Endothelial cell (in vitro differentiated cells): Measurements from ENCODE around the gene ADARB2. TPM values are rescaled to one million over a fixed set of nuclear protein-coding genes. Genes with fewer than 3 reads are reported as not detected.

Experiments
- DNase-seq: peaks from one replicate; pipeline ENCODE4 v3.0.0; 2021; ENCODE audit warnings: low spot score
- H3K27ac Mint-ChIP-seq: one replicate; pipeline ENCODE4 v1.8.0; 2021; ENCODE audit warnings: mixed read lengths, inconsistent platforms; ENCODE audit not compliant: unreplicated experiment
- H3K27me3 Mint-ChIP-seq: one replicate; pipeline ENCODE4 v1.8.0; 2021; ENCODE audit warnings: mild to moderate bottlenecking, moderate library complexity, mixed read lengths, inconsistent platforms; ENCODE audit not compliant: unreplicated experiment
- H3K36me3 Mint-ChIP-seq: one replicate; pipeline ENCODE4 v1.8.0; 2021; ENCODE audit warnings: mild to moderate bottlenecking, low read depth, mixed read lengths, inconsistent platforms; ENCODE audit not compliant: unreplicated experiment
- H3K4me1 Mint-ChIP-seq: one replicate; pipeline ENCODE4 v1.8.0; 2021; ENCODE audit warnings: mild to moderate bottlenecking, mixed read lengths, inconsistent platforms; ENCODE audit not compliant: unreplicated experiment
- H3K4me3 Mint-ChIP-seq: one replicate; pipeline ENCODE4 v1.8.0; 2021; ENCODE audit warnings: mild to moderate bottlenecking, mixed read lengths, inconsistent platforms; ENCODE audit not compliant: unreplicated experiment
- H3K9me3 Mint-ChIP-seq: one replicate; pipeline ENCODE4 v1.8.0; 2021; ENCODE audit warnings: mixed read lengths, inconsistent platforms; ENCODE audit not compliant: unreplicated experiment
- total RNA-seq: library from RNA; stranded (reverse); fragmentation: NEBNext Ultra II Directional; extraction: Animal tissue kit (Norgen Biotek cat#: 25700); gene quantifications from one replicate; pipeline ENCODE4 v1.2.1, GENCODE V29; 2021; ENCODE audit not compliant: unreplicated experiment
- TF ChIP-seq, protein P1 (sequence below): fragments of 200-600 bp; sonication (generic); IDR thresholded peaks from one replicate; pipeline ENCODE4 v1.5.0; 2021; ENCODE audit warnings: antibody characterized with exemption; ENCODE audit not compliant: unreplicated experiment

ADARB2 gene
- total RNA-seq, 1 donor from 2014 or later = 54.9 TPM

DNA sequence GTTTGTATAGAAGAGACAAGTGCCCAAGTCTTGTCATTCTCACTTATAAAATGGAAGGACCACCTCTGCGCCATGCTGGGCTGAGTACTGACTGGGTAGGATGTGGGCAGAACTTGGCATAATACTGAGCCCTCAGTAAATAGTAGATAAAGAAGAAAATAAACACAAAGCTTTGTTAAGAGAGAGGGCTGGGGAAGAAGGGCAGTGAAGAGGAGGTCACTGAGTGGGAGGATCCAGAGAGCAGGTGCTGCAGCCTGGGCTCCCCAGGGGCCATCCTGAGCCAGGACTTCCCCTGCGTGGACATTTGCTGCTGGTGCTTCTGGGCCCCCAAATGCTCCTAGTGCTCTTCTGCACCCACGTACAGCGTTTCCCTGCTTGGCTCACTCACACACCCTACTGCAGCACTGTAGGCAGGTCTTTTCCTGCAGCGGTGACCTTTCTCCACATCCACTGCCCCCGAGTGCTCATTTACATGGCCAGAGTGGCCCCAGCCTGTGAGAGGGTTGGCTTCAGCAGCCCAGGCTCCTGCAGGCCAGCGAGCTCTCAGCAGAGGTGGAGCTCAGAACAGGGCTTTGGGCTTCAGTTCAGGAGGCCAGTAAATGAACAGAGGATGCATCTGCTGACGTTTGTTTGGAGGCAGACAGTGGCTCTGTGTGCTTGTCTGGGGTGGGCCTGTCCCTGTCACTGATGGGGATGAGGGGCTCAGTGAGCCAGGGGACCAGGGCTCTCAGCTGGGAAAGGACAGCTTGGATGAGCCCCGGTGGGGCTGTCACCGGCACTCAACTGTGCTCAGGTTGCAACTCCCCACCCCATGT lies 164.6 kb downstream of the ADARB2 start:
- Mint-ChIP-seq H3K27ac (no peak overlapping the region), H3K27me3 (peaks cover 14% of the 10 kb centered on the region), H3K4me1 (peaks cover 19% of the 10 kb centered on the region), H3K36me3 (peaks cover 11% of the 10 kb centered on the region), H3K9me3 (no peaks in the 10 kb centered on the region), H3K4me3 (no peak overlapping the region)
- DNase-seq = no peak
- TF ChIP-seq, protein P1, sequence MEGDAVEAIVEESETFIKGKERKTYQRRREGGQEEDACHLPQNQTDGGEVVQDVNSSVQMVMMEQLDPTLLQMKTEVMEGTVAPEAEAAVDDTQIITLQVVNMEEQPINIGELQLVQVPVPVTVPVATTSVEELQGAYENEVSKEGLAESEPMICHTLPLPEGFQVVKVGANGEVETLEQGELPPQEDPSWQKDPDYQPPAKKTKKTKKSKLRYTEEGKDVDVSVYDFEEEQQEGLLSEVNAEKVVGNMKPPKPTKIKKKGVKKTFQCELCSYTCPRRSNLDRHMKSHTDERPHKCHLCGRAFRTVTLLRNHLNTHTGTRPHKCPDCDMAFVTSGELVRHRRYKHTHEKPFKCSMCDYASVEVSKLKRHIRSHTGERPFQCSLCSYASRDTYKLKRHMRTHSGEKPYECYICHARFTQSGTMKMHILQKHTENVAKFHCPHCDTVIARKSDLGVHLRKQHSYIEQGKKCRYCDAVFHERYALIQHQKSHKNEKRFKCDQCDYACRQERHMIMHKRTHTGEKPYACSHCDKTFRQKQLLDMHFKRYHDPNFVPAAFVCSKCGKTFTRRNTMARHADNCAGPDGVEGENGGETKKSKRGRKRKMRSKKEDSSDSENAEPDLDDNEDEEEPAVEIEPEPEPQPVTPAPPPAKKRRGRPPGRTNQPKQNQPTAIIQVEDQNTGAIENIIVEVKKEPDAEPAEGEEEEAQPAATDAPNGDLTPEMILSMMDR = no peak

DNA sequence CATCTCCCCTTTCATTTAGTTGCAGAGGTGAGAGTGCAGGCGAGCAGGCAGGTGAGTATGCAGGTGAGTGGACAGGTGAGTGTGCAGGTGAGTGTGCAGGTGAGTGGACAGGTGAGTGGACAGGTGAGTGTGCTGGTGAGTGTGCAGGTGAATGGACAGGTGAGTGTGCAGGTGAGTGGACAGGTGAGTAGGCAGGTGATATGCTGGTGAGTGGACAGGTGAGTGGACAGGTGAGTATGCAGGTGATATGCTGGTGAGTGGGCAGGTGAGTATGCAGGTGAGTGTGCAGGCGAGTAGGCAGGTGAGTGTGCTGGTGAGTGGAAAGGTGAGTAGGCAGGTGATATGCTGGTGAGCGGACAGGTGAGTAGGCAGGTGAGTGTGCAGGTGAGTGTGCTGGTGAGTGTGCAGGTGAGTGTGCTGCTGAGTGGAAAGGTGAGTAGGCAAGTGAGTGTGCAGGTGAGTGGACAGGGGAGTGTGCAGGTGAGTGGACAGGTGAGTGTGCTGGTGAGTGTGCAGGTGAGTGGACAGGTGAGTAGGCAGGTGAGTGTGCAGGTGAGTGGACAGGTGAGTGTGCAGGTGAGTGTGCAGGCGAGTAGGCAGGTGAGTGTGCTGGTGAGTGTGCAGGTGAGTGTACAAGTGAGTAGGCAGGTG lies 165.6 kb downstream of the ADARB2 start:
- peaks cover 19% of the 10 kb centered on the region for H3K4me1 Mint-ChIP-seq

DNA sequence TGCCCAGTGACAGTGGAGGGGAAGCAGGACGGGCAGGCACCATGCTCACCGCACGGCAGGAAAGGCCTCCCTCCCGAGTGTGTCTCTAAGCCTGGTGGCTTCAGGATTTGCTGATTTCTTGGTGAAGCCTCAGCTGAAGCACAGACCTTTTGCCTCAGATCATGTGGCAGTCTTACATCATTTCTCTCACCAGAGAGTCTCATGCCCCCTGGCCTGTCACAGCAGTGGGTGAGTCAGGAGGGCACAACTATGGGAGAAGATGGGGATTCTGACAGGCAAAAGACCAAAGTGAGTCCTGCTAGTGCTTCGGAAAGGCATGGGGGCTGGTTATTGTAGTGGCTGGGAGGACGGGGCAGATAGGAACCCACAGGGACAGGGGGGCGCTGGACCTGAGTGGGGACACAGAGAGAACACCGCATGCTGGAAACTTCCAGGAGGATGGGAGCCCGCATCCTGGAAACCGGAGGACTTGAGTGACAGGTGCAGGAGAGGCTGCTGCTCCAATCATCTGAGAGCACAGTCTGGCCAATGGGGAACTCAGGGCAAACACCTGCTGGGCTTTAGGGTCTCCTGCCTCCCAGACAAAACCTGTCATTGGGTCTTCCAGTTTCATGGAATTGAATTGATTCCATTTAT lies 166.8 kb downstream of the ADARB2 start:
- TF ChIP-seq, protein P1 = no peak
- peaks cover 11% of the 10 kb centered on the region for H3K36me3 Mint-ChIP-seq
- DNase-seq = no peak
- no peaks in the 10 kb centered on the region for H3K9me3 Mint-ChIP-seq
- no peak overlapping the region for H3K4me3 Mint-ChIP-seq
- no peak overlapping the region for H3K27ac Mint-ChIP-seq
- H3K27me3 Mint-ChIP-seq = peaks cover 17% of the 10 kb centered on the region
- H3K4me1 Mint-ChIP-seq = peaks cover 19% of the 10 kb centered on the region

More for the DNA sequence above, 165.6 kb downstream of the ADARB2 start:
- Mint-ChIP-seq H3K27ac (peak overlapping the region; percentile 42), H3K4me3 (peak overlapping the region; percentile 71), H3K9me3 (no peaks in the 10 kb centered on the region), H3K27me3 (peaks cover 17% of the 10 kb centered on the region), H3K36me3 (peaks cover 11% of the 10 kb centered on the region)
- TF ChIP-seq, protein P1 = no peak
- no peak for DNase-seq

DNA sequence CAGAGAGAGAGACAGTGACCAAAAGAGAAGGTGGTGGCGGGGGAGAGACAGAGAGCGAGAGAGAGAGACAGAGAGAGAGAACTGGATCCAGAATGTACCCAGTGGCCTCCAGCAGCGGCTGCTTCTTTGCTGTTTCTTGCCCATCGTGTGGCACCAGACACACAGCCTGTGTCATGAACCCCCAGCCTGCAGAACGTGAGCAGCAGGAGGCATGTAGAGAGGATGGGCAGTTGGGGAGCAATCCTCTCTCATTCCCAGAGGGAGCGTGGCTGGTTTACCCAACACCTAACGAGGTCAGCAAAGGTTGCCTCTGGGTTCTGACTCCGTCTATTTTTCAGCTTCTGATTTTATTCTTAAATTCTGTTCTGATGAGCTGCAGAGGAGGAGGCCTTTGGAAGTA lies 168.1 kb downstream of the ADARB2 start:
- Mint-ChIP-seq H3K4me3 (no peak overlapping the region), H3K27ac (no peak overlapping the region), H3K36me3 (peaks cover 11% of the 10 kb centered on the region), H3K4me1 (peaks cover 19% of the 10 kb centered on the region), H3K9me3 (no peaks in the 10 kb centered on the region), H3K27me3 (peaks cover 14% of the 10 kb centered on the region)
- DNase-seq = no peak
- TF ChIP-seq, protein P1 = no peak
